ENCODE data around the gene PCBD1.

The PCBD1 gene

GRCh38 chr10:70909326-70909935 lies 21.1 kb upstream of the PCBD1 start:
- no peak for TF ChIP-seq CTCF (conservative IDR thresholded peaks at IDR 0.05; ENCODE audit: low read depth, low read length)
- no peaks in the 10 kb centered on the region for H3K79me2 ChIP-seq (ENCODE audit: insufficient read depth, low read depth)
- H4K20me1 ChIP-seq (ENCODE audit: insufficient read depth), result no peaks in the 10 kb centered on the region
- H3K9ac ChIP-seq, result no peak overlapping the region
- peaks cover 45% of the 10 kb centered on the region for H3K27me3 ChIP-seq (ENCODE audit: insufficient read depth, low read depth)
- no peaks in the 10 kb centered on the region for H3K4me1 ChIP-seq (ENCODE audit: low read depth, poor library complexity, severe bottlenecking)
- H3K36me3 ChIP-seq (ENCODE audit: insufficient read depth), result no peaks in the 10 kb centered on the region
- no peak overlapping the region for H3K27ac ChIP-seq
- no peak overlapping the region for H2AFZ ChIP-seq (ENCODE audit: low read depth)
- H3K4me3 ChIP-seq (IDR thresholded peaks at IDR 0.05; ENCODE audit: insufficient read depth, low read depth, low read length), result no peak overlapping the region
- H3K4me2 ChIP-seq, result no peak overlapping the region

- H3K9ac ChIP-seq, result no peak overlapping the region
- H3K4me3 ChIP-seq (IDR thresholded peaks at IDR 0.05; ENCODE audit: insufficient read depth, low read depth, low read length), result no peak overlapping the region
- TF ChIP-seq CTCF (conservative IDR thresholded peaks at IDR 0.05; ENCODE audit: low read depth, low read length), result no peak
- no peaks in the 10 kb centered on the region for H3K4me1 ChIP-seq (ENCODE audit: low read depth, poor library complexity, severe bottlenecking)
- H2AFZ ChIP-seq (ENCODE audit: low read depth), result no peak overlapping the region
- H3K79me2 ChIP-seq (ENCODE audit: insufficient read depth, low read depth), result no peaks in the 10 kb centered on the region
- no peaks in the 10 kb centered on the region for H4K20me1 ChIP-seq (ENCODE audit: insufficient read depth)
- no peak overlapping the region for H3K27ac ChIP-seq
- peaks cover 37% of the 10 kb centered on the region; the same call in 1 of the 2 replicates for H3K27me3 ChIP-seq (ENCODE audit: insufficient read depth, low read depth)
- no peak overlapping the region for H3K4me2 ChIP-seq
- no peaks in the 10 kb centered on the region for H3K36me3 ChIP-seq (ENCODE audit: insufficient read depth)
Observed at GRCh38 chr10:70908406-70909296, 20.3 kb upstream of the PCBD1 start.

- Histone ChIP-seq H2AFZ (ENCODE audit: low read depth) (no peak overlapping the region), H3K36me3 (ENCODE audit: insufficient read depth) (no peaks in the 10 kb centered on the region), H3K27me3 (ENCODE audit: insufficient read depth, low read depth) (peaks cover 31% of the 10 kb centered on the region; the same call in 1 of the 2 replicates), H3K4me2 (no peak overlapping the region), H3K9ac (no peak overlapping the region), H3K79me2 (ENCODE audit: insufficient read depth, low read depth) (no peaks in the 10 kb centered on the region), H3K4me1 (ENCODE audit: low read depth, poor library complexity, severe bottlenecking) (no peaks in the 10 kb centered on the region), H3K27ac (no peak overlapping the region), H4K20me1 (ENCODE audit: insufficient read depth) (no peaks in the 10 kb centered on the region), H3K4me3 (IDR thresholded peaks at IDR 0.05; ENCODE audit: insufficient read depth, low read depth, low read length) (no peak overlapping the region)
- TF ChIP-seq CTCF (conservative IDR thresholded peaks at IDR 0.05; ENCODE audit: low read depth, low read length), result no peak
Observed at GRCh38 chr10:70907637-70908405, 19.5 kb upstream of the PCBD1 start.

- Histone ChIP-seq H3K79me2 (ENCODE audit: insufficient read depth, low read depth) (no peaks in the 10 kb centered on the region), H3K27ac (no peak overlapping the region), H2AFZ (ENCODE audit: low read depth) (no peak overlapping the region), H4K20me1 (ENCODE audit: insufficient read depth) (no peaks in the 10 kb centered on the region), H3K9ac (no peak overlapping the region), H3K4me1 (ENCODE audit: low read depth, poor library complexity, severe bottlenecking) (no peaks in the 10 kb centered on the region), H3K4me3 (IDR thresholded peaks at IDR 0.05; ENCODE audit: insufficient read depth, low read depth, low read length) (no peak overlapping the region), H3K4me2 (no peak overlapping the region), H3K36me3 (ENCODE audit: insufficient read depth) (no peaks in the 10 kb centered on the region), H3K27me3 (ENCODE audit: insufficient read depth, low read depth) (peaks cover 26% of the 10 kb centered on the region; the same call in 1 of the 2 replicates)
- no peak for TF ChIP-seq CTCF (conservative IDR thresholded peaks at IDR 0.05; ENCODE audit: low read depth, low read length)
Observed at GRCh38 chr10:70906953-70907636, 18.7 kb upstream of the PCBD1 start.

Data from KMS-11 (cell line).